DMS53 treated with DMSO at 0.1 percent for 48 hours (cell line): ENCODE measurements around the gene CD300E.
A peak's percentile ranks its signal among the peaks of the same experiment; 100 is the strongest.

ENCODE experiments used
- DNase-seq: peaks from one replicate; lab custom pipeline; 2025; ENCODE audit not compliant: unreplicated experiment; lab: John Stamatoyannopoulos, UW

The CD300E gene, protein sequence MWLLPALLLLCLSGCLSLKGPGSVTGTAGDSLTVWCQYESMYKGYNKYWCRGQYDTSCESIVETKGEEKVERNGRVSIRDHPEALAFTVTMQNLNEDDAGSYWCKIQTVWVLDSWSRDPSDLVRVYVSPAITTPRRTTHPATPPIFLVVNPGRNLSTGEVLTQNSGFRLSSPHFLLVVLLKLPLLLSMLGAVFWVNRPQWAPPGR

DNA sequence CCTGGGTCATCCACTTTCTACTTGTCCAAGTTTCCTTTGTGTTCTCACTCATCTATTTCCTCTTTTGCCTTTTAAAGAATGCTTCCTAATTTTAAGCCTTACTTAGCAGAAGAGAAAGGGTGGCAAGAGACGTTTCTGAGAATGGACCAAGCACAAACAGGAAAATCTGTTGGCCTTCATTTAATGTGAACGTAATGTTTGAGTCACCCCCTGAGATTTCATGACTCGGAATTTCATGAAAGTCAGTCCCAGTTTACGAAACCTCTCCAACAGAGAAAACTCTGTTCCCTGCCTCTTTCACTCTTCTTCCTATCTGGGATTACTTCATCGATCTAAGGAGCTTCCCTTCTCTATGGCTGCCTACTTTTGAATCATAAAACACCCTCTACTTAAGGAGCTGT, at the start of gene CD300E:
Gene CD300E (minus strand): TSS at position 46 of the 401 bp plus-strand sequence. CDS start 117 bp downstream, outside the sequence.
- no peak for DNase-seq

DNA sequence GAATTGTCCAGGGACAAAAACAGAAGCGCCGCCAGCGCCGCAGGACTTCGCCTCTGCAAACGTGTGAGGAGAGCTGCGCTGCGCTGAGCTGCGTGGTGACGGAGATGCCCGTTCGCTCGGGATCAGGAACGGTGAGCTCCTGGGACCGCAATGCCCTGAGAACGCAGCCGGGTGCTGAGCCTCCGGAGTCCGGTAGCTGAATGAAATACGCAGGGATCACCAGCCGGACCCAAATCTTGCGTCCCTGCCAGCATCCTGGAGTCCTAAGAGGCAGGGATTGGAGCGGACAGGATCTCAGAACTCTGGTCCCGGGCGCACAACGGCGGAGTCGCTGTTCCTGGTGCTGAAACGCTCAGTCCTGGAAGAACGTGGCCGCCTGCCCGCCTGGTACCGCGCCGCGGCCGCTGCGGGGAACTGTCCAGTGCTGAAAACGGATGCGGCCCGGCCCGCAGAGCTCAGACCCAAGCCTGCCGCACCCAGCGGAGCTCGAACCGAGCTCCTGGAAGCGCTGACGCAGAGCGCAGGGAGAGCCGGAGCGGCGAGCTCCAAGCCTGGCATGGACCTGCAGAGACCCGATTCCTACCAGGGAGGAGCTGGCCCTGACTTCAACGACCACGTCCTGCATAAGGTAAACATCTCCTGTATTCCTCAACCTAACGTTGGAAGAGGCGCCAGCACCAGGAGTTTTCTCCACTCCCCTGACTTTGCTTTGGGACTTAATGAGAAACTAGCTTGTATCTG, 47.7 kb upstream of the CD300E start:
- DNase-seq = peak; percentile 65

DNA sequence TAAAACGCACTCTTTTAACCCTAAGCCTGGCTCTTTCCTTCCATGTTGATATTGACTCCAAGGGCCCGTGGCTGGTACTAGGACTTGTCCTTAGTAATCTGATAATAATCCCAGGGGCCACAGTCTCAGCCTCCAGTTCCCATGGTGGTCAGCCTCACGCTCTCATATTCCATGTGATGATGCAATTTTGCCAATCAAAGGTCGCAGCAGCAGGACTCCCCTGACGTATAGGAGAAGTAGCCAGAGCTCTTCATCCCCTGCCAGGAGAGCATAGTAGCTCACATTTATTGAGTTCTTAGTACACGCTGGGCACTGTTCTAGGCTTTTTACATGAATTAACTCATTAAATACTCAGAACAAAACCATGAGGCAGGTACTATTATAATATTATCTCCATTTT, 46.8 kb upstream of the CD300E start:
- DNase-seq = no peak

DNA sequence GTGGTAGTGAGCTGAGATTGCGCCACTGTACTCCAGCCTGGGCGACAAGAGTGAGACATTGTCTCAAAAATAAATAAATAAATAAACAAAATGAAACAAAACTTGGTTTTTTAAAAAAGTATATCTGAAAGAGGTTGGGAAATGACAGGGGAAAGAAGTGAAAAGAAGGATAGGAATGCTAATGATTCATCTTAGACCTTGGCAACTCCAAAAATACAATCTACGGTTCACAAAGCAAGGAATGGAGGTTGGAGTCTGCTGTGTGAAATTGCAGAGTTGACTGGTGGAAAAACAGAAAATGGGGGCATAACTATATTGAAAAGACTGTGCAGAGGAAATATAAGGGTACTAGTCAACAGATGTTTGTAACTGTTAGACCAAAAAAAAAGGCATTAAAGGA, 40.0 kb upstream of the CD300E start:
- no peak for DNase-seq

DNA sequence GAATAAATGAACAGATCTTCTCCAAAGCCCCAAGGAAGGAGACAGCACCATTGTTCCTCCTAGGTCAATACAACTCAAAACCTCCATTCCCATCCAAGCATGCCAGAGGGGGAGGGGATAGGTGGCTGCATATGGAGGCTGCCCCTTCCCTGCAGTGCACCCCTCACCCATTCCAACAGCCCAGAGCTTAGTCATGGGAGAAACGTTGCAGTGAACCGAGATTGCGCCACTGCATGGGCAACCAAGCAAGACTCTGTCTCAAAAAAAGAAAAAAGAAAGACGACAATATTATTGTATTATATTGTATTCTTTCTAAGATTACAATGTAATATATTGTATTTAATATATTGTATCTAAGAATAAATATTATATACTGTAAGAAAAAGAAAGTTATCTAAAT, 36.4 kb upstream of the CD300E start:
- DNase-seq = no peak

DNA sequence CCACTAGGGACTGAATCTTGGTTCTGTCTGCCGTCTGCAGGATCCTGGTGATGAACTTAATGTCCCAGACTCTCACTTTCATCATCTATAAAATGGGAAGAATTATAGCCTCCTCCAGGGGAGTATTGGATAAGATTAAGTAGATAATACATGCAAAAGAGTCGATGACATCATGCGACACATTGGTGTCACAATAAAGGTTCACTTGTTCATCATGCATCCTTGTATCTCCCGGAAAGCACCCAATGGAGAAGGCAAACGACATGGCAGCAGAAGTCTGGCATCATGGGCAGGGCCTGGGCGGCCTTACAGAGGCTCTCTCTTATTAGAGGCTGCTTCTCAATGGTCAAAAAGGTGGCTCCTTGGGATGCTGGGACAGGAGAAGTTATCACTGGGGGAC, 35.1 kb upstream of the CD300E start:
- no peak for DNase-seq

DNA sequence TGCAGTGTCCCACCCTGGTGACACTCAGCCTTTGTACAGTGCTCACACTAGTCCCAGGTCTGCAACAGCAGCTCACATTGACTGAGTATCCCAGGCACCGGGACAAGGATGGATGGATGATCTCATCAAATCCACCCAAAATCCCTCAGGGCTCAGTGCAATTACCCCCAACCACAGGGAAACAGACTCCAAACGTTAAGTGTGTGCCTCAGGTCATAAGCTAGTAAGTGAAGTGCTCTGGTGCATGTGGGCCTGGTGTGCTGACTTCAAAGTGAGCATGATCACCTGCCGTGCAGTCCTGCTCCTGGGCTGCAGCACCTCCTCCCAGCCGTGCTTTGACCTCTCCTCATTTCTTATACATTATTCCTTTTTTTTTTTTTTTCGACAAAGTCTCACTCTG, 31.2 kb upstream of the CD300E start:
- no peak for DNase-seq

DNA sequence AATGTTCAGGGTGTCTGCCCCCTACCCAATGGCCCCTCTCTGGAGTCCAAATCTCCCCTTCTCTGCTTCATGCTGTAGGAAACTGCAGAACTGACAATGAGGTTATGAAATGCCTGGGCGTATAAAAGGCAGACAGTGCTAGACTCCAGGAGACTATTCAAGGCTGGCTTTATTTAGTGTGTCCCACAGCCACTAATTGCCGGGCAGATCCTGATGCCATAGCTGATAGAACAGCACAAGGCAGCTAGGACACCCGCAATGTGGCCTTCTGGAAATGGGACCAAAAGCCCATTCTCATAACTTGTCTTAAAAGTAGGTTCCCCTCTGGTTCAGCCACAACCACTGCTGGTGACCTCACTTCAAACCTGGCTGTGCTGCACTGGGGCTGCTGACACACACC, 28.5 kb upstream of the CD300E start:
- no peak for DNase-seq

DNA sequence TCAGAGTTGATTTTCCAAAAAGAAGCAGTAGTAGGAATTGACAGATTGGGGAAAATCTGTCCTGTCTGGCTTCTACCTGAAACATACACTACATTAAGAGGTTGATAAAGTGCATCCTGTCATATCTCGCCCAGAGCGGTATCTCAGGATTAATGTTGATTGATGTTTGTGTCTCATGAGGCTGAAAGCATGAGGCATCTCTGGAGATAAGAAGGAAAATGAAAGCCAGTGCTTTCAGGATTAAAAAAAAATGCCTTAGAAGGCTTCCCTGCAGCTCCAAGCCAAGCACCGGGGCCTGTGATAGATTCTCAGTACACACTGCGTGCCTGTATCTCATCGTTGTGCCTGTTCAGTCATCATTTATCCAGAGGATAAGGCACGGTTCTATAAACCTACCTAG, 26.4 kb upstream of the CD300E start:
- no peak for DNase-seq

DNA sequence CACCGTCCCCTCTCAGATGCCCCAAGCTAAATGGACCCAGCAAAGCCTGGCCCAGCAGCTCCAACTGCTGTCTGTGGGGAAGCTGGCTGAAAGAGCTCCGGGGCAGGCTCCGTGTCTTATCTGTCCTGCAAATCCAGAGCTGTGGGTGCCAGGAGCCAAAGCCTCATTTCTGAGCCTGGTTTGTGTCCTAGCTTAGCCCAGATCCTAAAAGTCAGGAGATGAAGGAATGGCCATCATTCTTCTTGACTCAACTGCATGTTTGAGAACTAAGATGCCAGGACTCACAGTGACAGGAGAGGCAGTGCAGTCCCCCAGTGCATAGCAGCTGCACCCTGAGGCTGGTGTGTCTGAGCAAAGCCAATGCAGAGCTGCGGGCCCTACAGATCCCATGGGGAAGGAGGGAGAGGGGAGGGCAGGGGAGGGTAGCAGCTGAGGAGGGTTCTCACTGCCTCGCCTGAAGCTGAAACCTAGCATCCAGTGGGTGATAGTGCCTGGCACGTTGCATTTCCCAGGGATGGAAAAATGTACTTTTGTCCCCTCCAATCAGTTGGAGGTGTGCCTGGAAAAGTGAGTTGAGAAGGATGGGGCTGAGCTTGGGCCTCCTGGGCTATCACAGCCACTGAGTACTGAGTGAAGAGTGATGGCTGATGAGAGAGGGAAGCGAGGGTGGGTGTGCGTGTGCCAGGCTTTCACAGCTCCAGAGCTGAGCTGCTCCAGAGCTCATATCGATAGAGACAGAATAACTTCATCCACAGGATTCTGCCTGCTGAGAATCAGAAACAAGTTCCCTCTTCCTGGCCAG, 24.5 kb upstream of the CD300E start:
- no peak for DNase-seq

DNA sequence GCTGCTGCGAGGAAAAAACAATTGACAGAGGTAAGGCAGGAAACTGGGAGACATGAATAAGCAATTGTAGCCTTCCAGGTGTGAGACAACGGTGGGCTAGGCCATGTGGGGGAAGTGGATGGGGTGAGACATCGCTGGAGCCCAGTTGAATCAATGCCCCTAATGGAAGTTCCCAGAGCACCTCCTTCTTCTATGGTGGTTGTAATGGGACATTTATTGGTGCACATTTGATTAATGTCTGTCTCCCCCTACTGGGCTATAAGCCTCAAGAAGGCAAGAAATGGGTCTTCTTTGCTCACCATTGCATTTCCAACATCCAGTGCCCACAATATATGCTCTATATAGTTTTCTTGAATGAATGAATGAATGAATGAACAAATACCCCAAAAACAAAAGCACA, 22.7 kb upstream of the CD300E start:
- DNase-seq = peak; percentile 51

DNA sequence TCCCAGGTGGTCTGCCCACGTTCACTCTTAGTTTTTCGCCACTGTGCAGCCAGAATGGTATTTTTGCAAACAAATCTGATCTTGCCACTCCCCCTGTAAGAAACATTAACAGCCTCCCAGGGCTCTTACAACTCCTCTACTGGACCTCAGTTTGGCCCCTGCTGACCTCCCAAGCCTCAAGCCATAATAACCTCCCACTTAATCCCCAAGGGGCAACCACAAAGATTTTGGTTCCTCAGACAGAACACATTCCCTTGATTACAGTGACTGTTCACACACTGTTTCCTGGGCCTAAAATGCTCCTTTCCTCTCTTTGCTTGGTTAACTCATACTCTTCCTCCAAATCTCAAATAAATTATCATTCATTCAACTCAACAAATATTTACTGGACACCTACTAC, 21.5 kb upstream of the CD300E start:
- no peak for DNase-seq

DNA sequence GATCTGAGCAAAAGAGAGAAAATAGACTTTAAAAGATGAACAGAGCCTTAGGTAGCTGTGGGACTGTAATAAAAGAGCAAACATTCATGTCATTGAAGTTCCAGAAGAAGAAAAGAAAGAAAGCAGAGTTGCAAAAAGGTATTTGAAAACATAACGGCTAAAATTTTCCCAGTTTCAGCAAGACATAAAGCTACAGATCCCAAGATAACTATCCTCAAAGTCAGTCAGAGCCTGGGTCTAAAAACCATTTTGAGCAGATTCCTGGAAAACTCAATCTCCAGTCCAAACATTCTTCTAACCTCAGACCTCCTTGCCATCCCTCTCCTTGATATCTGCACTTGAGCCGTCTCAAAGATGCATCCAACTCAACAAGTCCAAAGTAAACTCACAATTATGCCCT, 20.9 kb upstream of the CD300E start:
- no peak for DNase-seq

DNA sequence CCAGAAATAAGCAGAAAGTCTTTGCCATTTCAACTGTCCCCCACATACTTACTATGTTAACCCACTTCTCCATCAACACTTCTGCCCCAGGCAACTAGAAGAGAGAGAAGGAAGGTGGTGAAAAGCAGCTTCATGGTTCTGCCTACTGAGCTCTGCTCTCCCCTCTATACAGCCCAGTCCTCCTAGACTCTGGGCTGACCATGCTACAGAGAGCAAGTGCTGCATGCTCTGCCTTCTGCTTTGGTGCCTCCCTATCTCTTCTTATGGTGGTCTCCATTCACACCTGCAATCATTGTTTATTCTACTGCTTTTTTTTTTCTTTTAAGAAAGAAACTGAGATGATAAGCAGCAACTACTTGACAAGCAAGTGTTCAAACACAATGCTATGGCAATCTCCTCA, 20.3 kb upstream of the CD300E start:
- DNase-seq = no peak

DNA sequence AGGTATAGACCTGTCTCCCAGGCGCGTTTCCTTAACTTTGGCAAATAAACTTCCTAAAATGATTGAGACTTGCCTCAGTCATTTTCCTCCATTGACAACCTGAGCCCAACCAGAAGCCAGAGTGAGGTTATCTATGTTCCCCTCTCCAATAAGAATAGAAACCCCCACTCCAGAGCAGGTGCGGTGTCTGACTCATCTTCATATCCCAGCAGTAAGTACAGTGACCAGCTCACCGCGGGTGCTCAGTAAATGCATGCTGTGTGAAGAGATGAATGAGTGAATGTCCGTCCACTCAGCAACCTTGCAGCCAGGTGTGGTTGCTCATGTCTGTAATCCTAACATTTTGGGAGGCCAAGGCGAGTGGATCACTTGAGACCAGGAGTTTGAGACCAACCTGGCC, 19.5 kb upstream of the CD300E start:
- DNase-seq = no peak

DNA sequence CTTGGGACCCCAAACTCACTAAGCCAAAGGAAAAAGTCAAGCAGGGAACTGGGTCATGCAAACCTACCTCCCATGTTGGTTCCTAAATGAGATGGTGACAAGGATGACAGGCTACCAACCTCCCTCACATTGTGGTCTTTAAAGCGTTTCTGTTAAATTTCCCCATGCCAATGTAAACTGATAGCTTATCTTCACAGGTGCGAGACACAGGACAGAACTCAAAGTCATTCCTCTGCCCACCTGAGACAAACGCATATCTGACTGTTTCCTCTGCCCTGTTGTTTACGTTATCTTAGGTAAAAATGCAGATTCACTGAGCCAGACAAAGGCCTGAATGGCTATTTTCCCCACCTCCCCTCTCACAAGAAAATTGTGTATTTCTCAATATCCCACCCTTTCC, 19.0 kb upstream of the CD300E start:
- DNase-seq = no peak

DNA sequence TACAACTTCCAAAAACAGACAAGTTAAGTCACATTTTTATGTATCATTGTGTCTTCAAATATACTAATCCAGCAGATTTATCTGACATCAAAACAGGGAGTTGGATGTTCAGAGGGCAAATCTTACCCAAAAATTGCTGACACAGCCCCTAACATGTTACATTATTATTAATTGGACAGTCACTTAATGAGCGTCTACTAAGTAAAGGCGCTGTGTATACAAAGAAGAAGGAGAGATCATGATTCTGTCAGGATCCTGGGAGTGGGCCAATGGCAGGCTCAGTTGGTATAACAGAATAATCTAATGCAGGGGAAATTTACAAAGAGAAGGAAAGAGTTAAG, 18.4 kb upstream of the CD300E start:
- no peak for DNase-seq

DNA sequence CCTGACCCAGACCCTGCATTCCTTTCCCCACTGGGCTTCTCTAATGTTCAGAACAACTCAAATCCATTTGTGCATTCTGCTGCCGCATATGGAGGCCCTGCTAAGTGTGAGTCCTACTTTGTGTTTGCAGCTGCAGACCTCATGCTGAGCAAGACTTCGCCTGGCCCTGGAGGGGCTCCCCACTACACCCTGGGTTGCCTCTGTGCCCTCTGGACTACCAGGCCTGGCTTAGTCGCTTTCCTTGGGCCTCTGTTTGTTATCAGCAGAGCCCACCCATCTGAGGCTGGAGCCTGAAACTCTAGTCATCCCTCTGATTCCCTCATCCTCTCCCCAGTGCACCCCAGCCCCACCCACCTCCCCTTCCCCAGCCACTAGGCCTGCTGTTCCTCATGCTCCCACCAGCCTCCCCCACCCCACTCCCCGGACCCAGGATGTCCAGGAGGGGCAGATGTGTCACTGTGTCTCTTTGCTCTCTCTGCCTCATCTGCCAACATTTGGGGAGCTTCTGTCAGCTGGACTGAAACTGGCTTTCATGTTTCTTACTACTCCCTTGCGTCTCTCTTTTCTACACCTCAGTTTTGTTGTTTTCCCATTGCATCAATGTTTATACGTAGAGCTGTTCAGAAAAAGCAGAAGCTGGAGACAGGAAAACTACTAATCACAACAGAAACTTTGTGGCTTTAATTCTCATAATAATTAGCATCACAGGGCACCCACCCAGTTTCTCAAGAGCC, 17.9 kb upstream of the CD300E start:
- no peak for DNase-seq

DNA sequence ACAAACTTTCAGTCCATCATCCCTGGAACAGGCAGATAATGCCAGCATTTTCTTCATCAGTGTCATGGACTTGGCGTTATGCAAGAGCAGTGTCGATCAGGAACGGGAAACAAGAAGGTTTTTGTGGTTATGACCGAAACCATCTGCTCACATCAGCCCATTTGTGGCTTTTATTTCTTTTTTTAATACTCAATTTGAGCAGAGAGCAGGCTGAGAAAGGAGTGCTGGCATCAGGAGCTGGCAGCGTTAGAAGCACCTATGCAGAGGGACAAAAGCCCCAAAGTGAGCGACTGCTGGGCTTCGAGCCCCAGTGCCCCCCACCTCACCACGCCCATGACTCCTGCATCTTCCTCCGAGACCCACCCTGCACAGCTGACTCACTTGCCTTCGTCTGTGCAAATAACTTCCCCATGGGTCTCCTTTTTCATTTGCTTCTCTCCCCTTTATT, 16.2 kb upstream of the CD300E start:
- DNase-seq = no peak

DNA sequence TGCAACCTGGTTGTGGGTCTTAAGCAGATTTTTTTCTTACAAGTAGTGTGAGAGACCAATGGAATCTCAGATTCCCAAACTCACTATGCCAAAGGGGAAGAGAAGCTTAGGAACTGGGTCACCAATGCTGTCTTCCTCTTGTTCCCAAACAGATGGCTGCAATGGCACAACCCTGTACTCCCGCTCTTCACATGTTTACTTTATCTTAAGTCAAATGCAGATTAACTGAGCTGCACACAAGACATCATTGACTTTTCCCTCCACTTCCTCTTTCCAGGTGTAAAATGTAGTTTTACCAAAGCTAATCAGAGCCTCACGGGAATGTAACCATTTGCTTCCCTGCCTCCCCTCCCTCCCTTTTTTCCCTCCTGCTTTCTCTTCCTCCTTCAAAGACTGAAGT, 14.4 kb upstream of the CD300E start:
- DNase-seq = no peak

DNA sequence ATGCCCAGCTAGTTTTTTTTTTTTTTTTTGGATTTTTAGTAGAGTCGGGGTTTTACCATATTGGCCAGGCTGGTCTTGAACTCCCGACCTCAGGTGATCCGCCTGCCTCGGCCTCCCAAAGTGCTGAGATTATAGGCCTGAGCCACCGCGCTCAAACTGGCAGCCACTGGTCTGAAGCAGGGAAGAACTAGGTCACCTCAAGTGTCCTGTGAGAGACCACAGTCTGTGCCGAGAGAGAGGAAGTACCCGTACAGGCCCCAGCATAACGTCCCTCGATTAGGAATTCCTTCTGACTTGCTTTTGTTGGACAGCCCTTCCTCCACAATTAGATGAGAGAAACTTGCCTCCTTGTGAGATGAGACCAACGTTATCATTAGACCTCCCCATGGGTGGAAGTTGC, 13.7 kb upstream of the CD300E start:
- DNase-seq = no peak
